HG03565 (cell line): ENCODE measurements around the gene ORC1.

Source experiments
- ATAC-seq: cut with Tn5 transposase; IDR thresholded peaks from one replicate; pipeline ENCODE4 v1.9.1; 2021; ENCODE audit warnings: mild to moderate bottlenecking, moderate library complexity; ENCODE audit not compliant: unreplicated experiment

Gene ORC1

GRCh38 chr1:52404116-52404974, at the start of gene ORC1, which contains the start of gene PRPF38A:
Gene ORC1 (minus strand): TSS chr1:52404423. CDS start chr1:52402223, 2,200 bp downstream.
Gene PRPF38A (plus strand): TSS chr1:52404602. CDS start chr1:52404750, 148 bp downstream.
- peak; percentile 81 for ATAC-seq

- no peak for ATAC-seq
These were observed 40.2 kb upstream of the ORC1 start for GRCh38 chr1:52444463-52444862.

- ATAC-seq, result no peak
These were observed 35.8 kb upstream of the ORC1 start for GRCh38 chr1:52439976-52440375.

- no peak for ATAC-seq
These were observed 32.6 kb upstream of the ORC1 start for GRCh38 chr1:52436817-52437216.

GRCh38 chr1:52435650-52436049, 31.4 kb upstream of the ORC1 start:
- ATAC-seq, result no peak

- no peak for ATAC-seq
These were observed 31.0 kb upstream of the ORC1 start for GRCh38 chr1:52435211-52435610.

- ATAC-seq, result no peak
These were observed 28.6 kb upstream of the ORC1 start for GRCh38 chr1:52432807-52433206.

- no peak for ATAC-seq
These were observed 22.9 kb upstream of the ORC1 start for GRCh38 chr1:52427152-52427551.

GRCh38 chr1:52426371-52426770, 22.1 kb upstream of the ORC1 start:
- no peak for ATAC-seq

GRCh38 chr1:52424813-52425212, 20.6 kb upstream of the ORC1 start:
- ATAC-seq, result no peak

GRCh38 chr1:52424231-52424636, 20.0 kb upstream of the ORC1 start:
- no peak for ATAC-seq

- ATAC-seq, result no peak
These were observed 19.5 kb upstream of the ORC1 start for GRCh38 chr1:52423771-52424170.

GRCh38 chr1:52423055-52423454, 18.8 kb upstream of the ORC1 start:
- ATAC-seq, result no peak

GRCh38 chr1:52420713-52421112, 16.5 kb upstream of the ORC1 start:
- no peak for ATAC-seq

GRCh38 chr1:52416811-52417210, 12.6 kb upstream of the ORC1 start:
- ATAC-seq, result no peak

GRCh38 chr1:52414942-52415341, 10.7 kb upstream of the ORC1 start:
- no peak for ATAC-seq

GRCh38 chr1:52413410-52413989, 9.3 kb upstream of the ORC1 start:
- no peak for ATAC-seq

GRCh38 chr1:52404975-52405338, 734 bp upstream of the ORC1 start:
- no peak for ATAC-seq

- peak; percentile 25 for ATAC-seq
These were observed 582 bp downstream of the ORC1 start for GRCh38 chr1:52403566-52404115.

- no peak for ATAC-seq
These were observed 1.4 kb downstream of the ORC1 start for GRCh38 chr1:52402860-52403240.

GRCh38 chr1:52400131-52400530, 4.1 kb downstream of the ORC1 start:
- no peak for ATAC-seq

- no peak for ATAC-seq
These were observed 4.6 kb downstream of the ORC1 start for GRCh38 chr1:52399629-52400028.
